LNCaP clone FGC (cell line): Measurements from ENCODE around the gene PRND.

Experiments
- DNase-seq: peaks from one replicate; pipeline ENCODE4 v3.0.0-alpha.2; 2011; ENCODE audit warnings: low read depth
- H3K4me3 ChIP-seq: 2 replicates; pipeline ENCODE4 v1.5.1; 2011; ENCODE audit warnings: mild to moderate bottlenecking, low read depth, low read length, control low read depth
- CTCF ChIP-seq: IDR thresholded peaks from 2 replicates; pipeline ENCODE4 v1.5.1; 2012; ENCODE audit warnings: mild to moderate bottlenecking; ENCODE audit not compliant: control insufficient read depth, insufficient read depth; ENCODE audit errors: extremely low read depth

Gene PRND

GRCh38 chr20:4694076-4694475, 27.6 kb upstream of the PRND start:
- no peak overlapping the region for H3K4me3 ChIP-seq
- TF ChIP-seq CTCF = no peak
- no peak for DNase-seq

- no peak for DNase-seq
- TF ChIP-seq CTCF = no peak
- H3K4me3 ChIP-seq = no peak overlapping the region
Measured at GRCh38 chr20:4697189-4697830, 24.4 kb upstream of the PRND start.

- no peak for TF ChIP-seq CTCF
Measured at GRCh38 chr20:4697831-4698221, 23.9 kb upstream of the PRND start.

DNA sequence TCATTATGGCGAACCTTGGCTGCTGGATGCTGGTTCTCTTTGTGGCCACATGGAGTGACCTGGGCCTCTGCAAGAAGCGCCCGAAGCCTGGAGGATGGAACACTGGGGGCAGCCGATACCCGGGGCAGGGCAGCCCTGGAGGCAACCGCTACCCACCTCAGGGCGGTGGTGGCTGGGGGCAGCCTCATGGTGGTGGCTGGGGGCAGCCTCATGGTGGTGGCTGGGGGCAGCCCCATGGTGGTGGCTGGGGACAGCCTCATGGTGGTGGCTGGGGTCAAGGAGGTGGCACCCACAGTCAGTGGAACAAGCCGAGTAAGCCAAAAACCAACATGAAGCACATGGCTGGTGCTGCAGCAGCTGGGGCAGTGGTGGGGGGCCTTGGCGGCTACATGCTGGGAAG, 22.5 kb upstream of the PRND start:
- DNase-seq = no peak
- no peak overlapping the region for H3K4me3 ChIP-seq
- no peak for TF ChIP-seq CTCF

More at GRCh38 chr20:4697831-4698221, 23.9 kb upstream of the PRND start:
- H3K4me3 ChIP-seq = no peak overlapping the region
- DNase-seq = no peak

DNA sequence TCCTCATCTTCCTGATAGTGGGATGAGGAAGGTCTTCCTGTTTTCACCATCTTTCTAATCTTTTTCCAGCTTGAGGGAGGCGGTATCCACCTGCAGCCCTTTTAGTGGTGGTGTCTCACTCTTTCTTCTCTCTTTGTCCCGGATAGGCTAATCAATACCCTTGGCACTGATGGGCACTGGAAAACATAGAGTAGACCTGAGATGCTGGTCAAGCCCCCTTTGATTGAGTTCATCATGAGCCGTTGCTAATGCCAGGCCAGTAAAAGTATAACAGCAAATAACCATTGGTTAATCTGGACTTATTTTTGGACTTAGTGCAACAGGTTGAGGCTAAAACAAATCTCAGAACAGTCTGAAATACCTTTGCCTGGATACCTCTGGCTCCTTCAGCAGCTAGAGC, 21.8 kb upstream of the PRND start:
- no peak overlapping the region for H3K4me3 ChIP-seq
- TF ChIP-seq CTCF = no peak
- DNase-seq = no peak

GRCh38 chr20:4702562-4703280, 19.0 kb upstream of the PRND start:
- TF ChIP-seq CTCF = no peak
- no peak for DNase-seq
- no peak overlapping the region for H3K4me3 ChIP-seq
